ENCODE data around the gene SNX17.
"Not testable (repeated sequence)": the region's sequence is repeated elsewhere in the genome, so short reads cannot be mapped to it uniquely, and the experiment has no call there.

The SNX17 gene

GRCh38 chr2:27370026-27370815, at the start of gene SNX17, which contains the start of gene EIF2B4:
SNX17 (plus strand) TSS chr2:27370616; CDS start chr2:27370744, 128 bp downstream.
EIF2B4 (minus strand) TSS chr2:27370338; CDS start chr2:27370314, 24 bp downstream.
- peak; percentile 97 for DNase-seq

- no peak for DNase-seq
Measured at GRCh38 chr2:27320958-27321543, 49.4 kb upstream of the SNX17 start.

GRCh38 chr2:27322301-27322765, 48.1 kb upstream of the SNX17 start:
- no peak for DNase-seq

GRCh38 chr2:27322766-27323595, 47.4 kb upstream of the SNX17 start, which contains the start of gene MPV17:
MPV17 (minus strand) TSS chr2:27323097; CDS start chr2:27322517, 580 bp downstream.
- DNase-seq: peak; percentile 79

- DNase-seq: no peak
Measured at GRCh38 chr2:27323596-27324285, 46.7 kb upstream of the SNX17 start.

- no peak for DNase-seq
Measured at GRCh38 chr2:27324720-27325119, 45.7 kb upstream of the SNX17 start.

GRCh38 chr2:27335311-27335710, 35.1 kb upstream of the SNX17 start:
- no peak for DNase-seq

GRCh38 chr2:27336173-27336572, 34.2 kb upstream of the SNX17 start:
- no peak for DNase-seq

GRCh38 chr2:27347641-27348040, 22.8 kb upstream of the SNX17 start:
- DNase-seq: no peak

GRCh38 chr2:27350106-27350693, 20.2 kb upstream of the SNX17 start:
- no peak for DNase-seq

- no peak for DNase-seq
Measured at GRCh38 chr2:27351802-27352598, 18.4 kb upstream of the SNX17 start.

GRCh38 chr2:27353386-27353761, 17.0 kb upstream of the SNX17 start:
- DNase-seq: not testable (repeated sequence)

GRCh38 chr2:27353762-27354596, 16.4 kb upstream of the SNX17 start:
- DNase-seq: no peak

GRCh38 chr2:27354597-27354927, 15.9 kb upstream of the SNX17 start:
- DNase-seq: no peak

GRCh38 chr2:27356056-27356381, 14.4 kb upstream of the SNX17 start:
- no peak for DNase-seq

- peak; percentile 98 for DNase-seq
Measured at GRCh38 chr2:27356382-27357181, 13.8 kb upstream of the SNX17 start, which contains the start of gene GTF3C2. GTF3C2 (minus strand) TSS chr2:27356764; CDS start chr2:27343554, 13,210 bp downstream.

GRCh38 chr2:27362678-27363420, 7.6 kb upstream of the SNX17 start:
- no peak for DNase-seq

GRCh38 chr2:27363933-27364332, 6.5 kb upstream of the SNX17 start:
- DNase-seq: no peak

GRCh38 chr2:27369471-27370025, 868 bp upstream of the SNX17 start:
- no peak for DNase-seq

Measured in NCI-H1105 treated with DMSO at 0.1 percent for 48 hours (cell line).